NCI-H526 (cell line): ENCODE measurements around the gene KAZN.
A peak's percentile ranks its signal among the peaks of the same experiment; 100 is the strongest.

Source experiments
- DNase-seq, 2 experiments: peaks; one replicate each; lab custom pipeline; 2025; lab: John Stamatoyannopoulos, UW

The KAZN gene

DNA sequence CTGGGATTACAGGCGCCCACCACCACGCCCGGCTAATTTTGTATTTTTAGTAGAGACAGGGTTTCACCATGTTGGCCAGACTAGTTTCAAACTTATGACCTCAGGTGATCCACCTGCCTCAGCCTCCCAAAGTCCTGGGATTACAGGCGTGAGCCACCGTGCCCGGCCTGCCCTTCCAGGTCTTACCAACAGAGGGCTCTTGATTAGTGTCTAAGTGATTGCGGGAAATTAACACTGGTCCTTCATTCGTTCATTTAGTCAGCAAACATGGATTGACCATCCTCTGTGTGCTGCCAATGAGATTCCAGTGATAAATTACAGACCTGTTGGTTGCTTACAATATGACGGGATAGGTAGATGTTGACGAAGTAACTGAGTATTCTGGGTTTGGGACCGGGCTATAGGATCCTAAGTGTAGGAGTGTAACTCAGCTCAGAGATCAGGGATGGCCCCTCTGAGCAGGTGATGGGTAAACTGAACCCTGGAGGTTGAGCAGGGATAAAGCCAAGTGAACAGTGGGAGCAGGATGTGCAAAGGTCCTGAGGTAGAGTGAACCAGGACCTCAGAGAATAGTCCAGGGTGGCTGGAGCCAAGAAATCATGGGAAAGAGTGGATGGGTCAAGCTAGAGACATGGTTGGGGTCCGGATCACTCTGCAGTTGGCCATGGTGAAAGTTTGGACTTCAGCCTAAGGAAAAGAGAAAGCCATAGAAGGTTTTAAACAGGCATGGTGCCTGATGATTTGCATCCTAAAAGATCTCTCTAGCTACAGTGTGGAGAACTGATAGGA, 171.2 kb downstream of the KAZN start:
- DNase-seq: no peak

DNA sequence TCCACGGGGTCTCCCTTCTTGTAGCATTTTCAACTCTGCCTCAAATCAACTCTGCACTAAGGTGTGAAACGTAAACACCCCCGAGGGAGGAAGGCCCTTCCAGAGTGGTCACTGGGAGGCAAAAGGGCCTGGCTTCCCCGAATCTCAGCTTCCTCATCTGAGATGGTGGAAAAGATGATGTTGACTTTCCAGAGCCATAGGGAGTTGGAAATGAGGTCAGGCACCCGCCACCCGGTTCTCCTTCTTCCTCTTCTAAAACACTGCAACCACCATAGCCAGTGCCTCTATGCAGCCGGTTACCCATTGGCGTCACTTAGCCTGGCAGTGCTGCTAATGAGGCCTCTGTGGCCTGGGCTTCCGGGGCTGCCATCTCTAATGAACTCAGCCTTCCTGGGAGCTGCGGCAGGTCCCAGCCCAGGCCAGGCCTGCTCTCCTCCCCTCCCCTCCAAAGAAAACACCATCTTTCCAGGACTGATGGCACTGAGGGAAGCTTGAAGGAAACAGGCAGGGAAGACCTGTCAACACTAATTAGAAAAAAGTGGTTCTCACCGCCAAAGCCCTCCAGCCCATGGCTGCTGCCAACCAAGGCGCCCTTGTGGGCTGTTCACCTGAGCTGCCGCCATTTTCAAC, 175.0 kb downstream of the KAZN start:
- DNase-seq: no peak

DNA sequence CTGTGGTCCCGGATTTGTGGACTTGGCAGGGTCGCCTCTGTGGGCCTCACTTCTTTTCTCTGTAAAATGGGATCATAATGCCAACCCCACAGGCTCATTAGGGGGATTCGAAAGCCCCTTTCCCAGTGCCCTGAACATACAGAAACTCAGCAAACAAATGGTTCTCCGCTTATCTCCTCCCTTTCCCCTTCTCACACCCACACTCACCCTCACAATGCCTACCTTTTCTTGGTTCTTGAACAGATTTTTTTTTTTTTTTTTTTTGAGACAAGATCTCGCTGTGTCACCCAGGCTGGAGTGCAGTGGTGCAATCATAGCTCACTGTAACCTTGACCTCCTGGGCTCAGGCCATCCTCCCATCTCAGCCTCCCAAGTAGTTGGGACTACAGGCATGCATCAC, 175.7 kb downstream of the KAZN start:
- no peak for DNase-seq

DNA sequence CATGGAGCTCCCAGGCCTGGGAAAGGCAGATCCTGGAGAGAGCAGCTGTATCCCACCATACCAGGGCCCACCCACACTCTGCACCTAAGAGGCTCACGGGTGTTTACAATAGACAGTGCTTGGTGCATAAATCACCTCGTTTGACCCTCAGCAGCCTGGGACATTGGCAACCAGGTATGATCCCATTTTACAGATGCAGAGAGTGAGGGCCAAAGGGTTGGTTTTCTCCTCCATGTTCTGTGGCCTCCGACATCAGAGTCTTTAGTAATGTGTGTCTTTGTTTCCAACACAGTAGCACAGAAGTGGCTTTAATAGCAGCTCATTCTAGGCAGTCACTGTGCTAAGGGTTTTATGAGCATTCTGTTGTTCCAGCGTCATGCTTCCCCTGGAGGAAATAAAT, 176.5 kb downstream of the KAZN start:
- no peak for DNase-seq

DNA sequence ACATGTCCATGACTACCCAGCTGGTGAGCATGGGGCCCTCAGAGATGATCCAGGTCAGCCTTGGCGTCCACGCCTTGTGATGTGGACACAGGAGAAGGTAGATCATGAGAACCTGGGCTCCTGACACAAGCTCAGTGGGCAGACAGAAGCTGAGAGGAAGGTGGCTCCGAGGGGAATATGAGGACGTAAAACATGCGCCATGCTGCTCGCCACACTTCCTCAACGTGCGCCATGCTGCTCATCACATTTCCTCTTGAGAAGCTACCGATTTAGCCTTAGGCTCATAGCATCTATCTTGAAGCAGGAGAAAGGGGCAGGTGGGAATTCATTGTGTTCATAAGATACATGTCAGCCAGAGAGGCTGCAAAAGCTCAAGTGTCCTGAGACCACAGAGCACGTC, 176.9 kb downstream of the KAZN start:
- DNase-seq: no peak

DNA sequence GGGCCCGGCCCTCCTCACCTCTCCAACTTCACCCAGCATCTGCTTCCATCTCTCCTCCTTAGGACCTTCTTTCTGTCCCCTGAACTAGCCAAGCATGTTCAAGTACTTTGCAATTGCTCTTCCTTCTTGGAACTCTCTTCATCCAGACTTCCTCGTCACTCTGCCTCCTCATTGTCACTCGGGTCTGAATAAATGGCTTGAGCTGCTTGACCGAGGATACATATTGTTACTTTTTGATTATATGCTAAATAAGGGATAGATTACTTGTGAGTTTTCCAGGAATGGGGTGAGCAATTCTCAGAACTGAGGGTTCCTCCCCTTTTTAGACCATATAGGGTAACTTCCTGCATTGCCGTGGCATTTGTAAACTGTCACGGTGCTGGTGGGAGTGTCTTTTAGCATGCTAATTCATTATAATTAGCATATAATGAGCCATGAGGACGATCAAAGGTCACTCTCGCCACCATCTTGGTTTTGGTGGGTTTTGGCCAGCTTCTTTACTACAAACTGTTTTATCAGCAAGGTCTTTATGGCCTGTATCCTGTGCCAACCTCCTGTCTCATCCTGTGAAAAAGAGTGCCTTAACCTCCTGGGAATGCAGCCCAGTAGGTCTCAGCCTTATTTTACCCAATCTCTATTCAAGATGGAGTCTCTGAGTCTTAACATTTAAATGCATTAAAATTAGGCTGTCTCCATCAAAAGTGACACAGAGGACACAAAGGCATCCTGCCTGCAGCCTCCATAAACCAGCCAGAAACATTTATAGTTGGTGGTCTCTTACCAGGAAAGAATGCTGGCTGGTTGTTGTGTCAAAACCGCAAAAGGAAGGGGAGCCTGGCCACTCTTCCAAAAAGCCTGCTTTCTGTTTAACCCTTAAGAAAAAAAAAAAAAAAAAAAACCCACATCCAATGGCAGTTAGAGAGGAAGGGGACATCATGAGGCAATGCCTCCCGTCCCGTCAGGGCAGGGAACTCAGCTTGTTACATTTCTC, 179.3 kb downstream of the KAZN start:
- no peak for DNase-seq

DNA sequence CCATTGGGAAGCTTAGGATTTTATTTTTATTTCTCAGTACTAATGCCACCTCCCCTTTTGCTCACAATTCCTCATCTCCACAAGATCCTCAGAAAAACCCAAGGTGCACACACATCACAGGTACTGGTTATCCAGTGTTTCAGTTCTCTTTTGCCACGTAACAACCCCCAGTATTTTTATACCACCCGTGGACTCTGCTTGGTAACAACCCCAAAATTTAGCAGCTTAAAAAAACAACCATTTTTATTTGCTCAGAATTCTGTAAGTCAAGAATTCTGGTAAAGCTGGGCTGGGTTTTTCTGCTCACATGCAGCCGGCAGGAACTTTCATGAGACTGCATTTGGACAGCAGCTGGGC, 180.0 kb downstream of the KAZN start:
- no peak for DNase-seq

DNA sequence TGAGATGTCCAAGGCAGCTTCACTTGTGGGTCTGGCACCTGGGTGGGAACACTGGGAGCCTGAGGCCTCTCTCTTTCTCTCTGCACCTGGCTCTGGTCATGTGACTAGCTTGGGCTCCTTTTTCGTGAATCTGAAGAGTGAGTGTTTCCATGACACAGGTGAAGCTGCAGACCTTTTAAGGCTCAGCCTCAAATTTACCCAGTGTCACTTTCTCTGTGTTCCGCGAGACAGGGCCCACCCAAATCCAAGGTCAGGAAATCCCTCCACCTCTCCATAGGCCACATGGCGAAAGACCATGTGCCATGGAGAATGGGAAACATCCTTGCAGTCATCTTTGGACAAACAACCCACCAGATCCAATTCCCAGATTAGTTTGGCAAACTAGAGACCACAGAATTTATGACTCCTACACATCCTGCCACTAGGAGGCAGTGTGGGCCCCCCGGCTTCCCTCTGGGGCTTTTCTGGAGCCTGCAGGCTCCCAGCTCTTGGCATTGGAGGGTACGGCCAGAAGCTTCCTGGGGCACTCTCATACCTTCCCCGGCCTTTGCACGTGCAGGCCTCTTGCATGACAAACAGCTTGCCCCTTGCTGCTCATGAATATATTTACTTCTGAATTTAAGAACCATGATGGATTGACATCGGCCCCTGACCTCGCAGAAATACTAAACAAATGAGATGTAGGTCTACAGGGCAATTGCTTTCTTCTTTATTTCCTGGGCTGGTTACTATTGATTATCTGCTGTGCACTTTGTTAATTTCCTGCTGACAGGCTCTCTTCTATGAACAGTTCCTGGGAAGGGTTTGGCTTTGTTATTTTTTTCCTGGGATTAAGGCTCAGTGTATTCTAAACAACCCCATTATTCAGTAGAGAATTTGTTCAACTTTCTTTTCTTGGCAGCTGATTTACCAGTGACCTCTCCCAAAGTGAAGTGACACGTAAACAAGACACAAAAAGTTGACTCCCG, 180.7 kb downstream of the KAZN start:
- peak in 1 of 2 experiments; percentile 72 for DNase-seq

DNA sequence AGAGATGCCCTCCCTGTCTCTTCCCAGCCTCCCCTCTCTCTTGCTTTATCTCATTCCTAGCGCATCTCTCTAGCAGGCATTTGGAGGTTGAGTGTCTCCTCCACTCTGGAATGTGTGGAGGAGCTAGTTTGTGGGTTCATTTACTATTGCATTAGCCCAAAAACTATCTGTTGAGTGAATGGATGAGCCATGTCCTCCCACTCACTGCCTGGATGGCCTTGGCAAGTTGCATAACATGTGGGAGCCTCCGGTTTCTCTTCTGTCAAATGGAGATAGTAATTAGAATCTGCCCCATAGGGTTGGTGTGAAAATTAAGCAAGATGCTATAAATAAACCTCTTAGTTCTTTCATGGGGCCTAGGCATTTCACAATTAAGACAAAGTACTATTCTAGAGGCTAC, 181.8 kb downstream of the KAZN start:
- no peak for DNase-seq

DNA sequence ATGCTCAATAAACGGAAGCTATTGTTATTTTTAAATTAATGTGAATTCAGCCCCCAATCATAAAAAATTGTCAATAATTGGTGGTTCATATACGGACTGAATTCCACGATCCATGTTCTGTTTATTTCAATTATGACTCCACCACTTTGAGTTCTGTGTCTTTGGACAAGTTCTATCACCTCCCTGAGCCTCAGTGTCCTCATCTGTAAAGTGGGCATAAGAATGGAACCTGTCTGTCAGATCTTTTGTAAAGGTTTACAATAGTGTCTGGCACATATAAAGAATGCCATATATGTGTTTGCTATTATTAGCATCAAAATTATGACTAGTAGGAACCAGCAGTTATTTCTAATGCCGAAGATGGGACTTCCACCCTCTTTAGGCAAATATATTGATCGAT, 183.3 kb downstream of the KAZN start:
- no peak for DNase-seq

DNA sequence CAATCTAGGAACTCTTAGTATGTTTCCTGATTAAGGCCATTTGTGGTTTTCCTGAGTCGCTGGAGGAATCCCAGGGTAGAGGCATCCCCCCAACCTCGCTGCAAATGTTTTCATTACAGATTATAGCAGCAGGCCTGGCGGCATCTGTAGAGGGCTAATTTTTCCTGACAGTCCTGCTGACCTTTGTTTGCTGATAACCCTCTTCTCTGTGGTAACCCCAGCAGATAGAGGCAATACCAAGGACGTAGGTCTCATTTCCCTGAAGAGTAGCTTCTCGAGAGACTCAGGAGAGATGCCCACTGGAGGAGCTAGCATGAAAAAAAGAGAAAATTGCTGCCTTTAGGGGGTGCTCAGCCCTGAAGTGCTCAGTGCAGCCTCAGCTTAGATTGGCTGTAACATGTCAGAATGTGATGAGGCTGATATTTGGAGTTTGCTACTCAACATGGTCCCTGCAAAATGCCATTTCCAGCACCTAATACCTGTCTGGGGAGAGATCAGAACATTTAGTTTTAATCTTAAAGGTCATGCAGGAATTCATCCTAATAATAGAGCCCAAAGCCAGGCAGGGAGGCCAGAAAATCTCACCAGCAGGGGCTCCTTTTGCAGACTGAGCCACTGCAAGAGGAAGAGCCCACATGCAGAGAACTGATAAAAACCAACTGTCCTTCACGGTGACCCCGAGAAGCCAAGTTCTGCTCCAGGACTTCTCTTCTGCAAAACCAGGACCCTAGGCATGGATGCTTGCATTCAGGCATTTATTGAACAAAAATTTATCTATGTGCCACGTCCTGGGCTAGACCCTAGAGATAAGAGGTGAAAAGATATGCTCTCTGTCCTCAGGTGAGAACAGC, 184.5 kb downstream of the KAZN start:
- no peak for DNase-seq

DNA sequence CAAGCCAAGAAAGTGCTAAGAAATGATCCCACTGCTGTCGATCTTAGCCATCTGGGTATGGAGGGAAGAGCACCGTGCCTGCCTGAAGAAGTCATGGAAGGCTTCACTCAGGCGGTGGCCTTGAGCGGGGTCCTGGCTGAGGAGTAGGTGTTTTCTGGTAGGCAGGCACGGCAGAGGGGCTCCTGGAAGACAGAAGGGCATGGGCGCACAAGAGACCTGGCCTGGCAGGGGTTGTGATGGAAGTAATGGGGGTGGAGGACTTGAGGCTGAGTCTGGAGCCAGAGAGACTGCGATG, 185.1 kb downstream of the KAZN start:
- DNase-seq: no peak

DNA sequence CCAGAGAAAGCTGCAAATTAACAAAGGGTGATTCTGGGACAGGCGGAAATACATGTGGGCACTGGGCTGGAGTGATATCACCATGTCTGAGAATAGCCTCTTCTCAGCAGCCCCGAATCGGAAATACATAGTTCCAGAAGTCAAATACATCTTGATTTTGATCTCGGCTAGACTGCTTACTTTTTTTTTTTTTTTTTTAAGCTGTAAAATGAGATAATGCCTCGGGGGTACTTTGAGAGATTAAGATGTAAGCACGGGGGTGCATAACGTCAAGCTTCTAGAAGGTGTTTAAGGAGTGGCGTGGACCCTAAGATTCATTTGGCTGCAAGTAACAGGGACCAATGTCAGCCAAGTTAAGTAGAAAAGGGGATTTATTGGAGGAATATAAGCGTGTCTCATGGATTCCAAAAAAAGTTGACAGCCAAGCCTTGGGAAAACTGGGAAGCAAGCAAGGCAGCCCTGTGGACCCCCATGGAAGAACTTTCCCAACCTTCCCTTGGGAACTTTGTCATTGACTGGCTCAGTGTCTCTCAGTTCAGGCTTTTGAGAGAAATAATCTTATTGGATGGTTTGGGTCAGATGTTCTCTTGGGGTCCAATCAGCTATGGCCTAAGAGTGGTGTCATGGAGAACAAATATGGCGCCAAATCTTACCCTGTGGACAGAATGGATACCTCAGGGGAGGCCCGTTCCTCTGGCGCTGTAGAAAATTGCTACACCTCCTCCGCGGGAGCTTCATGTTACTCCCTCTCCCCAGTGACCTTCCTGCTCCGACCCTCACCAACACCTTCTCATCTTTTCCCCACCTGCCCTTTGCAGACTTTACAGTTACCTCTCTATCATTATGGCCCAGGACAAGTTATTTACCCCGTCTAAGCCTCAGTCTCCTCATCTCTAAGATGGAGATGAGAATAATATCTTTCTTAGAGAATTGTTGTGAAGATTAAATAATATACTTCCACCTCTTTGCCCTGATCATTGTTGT, 186.6 kb downstream of the KAZN start:
- DNase-seq: no peak

DNA sequence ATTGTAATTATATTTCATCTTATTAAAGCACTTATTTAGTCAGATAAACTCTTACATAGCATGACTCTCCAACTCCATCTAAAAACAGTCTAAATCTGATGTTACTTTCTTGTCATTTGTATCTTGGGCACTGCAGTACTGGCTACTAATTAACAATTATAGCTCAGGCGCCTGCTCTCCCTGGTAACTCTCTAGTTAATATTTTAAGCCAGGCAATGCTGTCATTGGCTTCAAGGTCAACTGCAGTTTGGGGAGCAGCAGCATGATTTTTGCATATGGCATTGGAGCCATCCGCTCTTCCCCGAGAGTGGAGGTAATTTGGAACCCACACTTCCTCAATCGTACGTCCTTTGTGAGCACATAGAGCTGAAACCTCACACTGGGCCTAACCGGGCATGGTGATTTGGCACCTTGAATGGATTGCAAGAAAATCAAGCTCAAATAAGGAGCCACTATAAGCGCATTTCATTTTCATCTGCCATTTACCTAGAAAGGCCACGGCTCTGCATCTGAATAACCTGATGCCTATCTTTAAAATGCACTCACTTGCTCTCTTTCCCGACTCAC, 187.7 kb downstream of the KAZN start:
- no peak for DNase-seq

DNA sequence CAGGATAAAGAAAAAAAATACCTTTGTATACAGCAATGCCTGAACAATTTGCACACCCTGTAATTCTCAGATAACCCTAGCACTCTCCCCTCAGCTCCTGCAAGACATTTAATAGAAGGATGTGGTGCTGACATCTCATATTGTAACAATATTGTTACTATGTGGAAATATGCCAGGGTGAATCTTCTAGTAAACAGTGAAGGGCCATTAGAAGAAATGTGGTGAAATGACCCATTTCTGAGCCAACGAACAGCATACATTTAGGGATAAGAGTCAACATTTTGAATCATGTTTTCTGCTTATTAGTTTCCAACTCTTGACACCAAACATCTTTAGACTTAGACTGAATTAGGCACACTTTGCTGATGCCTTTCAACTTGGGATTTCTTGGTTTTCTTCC, 188.2 kb downstream of the KAZN start:
- DNase-seq: no peak

DNA sequence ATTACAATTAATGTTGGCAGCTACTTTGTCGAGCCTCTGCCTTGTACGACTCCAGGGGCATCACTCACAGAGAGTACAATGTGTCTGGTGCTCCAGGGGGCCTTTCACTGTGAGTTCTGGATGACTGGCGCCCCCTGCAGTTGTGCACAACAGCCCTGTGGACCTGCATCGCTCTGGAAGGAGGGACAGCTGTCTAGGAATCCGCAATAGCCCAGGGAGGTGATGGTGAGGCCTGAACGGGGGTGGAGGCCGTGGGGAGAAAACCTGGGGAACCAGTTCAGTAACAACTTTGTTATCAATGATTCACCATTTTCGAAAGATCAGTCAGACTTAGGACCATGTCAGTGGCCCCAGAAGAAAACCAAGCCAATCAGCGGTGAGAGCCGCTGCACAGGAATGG, 189.1 kb downstream of the KAZN start:
- no peak for DNase-seq

DNA sequence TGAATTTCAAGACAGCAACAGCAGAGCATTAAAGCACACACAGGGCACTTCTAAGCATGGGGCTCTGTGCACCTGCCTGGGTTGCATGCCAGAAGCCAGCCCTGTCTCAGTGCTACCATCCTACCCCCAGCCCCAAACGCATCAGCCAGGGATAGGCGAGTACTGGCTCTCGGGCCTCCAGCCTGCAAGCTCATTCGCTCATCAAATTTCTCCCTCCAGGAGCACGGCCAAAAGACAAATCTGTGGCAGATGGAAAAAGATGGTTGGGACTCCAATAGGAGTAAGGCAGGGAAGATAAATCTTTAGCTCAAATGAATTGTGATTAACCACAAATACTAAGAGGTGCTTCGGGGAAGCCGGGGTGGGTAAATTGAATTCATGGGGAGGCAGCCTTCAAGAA, 189.6 kb downstream of the KAZN start:
- DNase-seq: no peak

DNA sequence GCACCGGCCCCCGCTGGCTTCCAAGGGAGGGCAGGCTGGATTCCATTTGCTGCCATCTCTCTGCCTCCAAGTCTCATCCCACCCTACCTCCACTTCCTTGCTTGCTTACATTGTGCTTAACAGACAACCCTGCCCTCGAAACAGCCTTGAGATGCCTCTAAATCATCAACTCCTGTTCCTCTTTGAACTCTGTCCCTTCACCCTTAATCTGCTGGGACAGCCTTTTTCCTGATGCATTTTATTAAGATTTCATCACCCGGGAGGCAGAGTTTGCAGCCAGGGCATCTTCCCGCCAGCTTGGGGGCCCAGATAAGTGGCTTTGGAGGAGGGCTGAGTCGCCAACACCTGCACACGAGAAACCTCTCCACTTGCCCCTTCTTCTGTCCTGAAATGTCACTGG, 192.5 kb downstream of the KAZN start:
- DNase-seq: no peak

DNA sequence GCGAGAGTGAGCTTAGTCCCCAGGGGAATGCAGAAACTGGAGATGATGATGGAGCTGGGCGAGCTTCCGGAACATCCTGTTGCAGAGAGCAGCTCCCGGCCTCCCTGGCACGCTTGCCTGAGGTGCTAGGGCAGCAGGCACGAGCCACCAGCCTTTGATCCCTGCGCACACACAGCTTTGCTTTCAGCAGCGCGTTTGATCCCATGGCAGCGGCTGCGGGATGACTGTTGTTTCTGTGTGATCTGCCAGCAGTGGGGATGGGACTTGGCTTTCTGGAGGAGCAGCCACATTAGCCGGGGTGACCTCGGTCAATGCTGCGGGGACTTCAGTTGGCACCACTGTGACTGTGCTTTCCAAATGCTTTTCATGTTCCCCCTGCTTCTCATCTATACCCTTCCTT, 193.2 kb downstream of the KAZN start:
- no peak for DNase-seq
